Prostate gland (tissue), 2 donors: Measurements from ENCODE around the gene POSTN. TPM values are rescaled to one million over a fixed set of nuclear protein-coding genes. Genes with fewer than 3 reads are reported as not detected.

ENCODE experiments used
- DNase-seq: peaks from one replicate; pipeline ENCODE4 v3.0.0-alpha.2; 2019; ENCODE audit warnings: low spot score
- H3K27ac ChIP-seq, 2 donors: fragments of 200-600 bp; sonication (generic); 2 replicates each; pipeline ENCODE4 v1.5.1; 2017 to 2019
- H3K27me3 ChIP-seq: fragments of 200-600 bp; sonication (generic); replicated peaks from 2 replicates; pipeline ENCODE4 v1.5.1; 2019; ENCODE audit not compliant: insufficient read depth
- H3K36me3 ChIP-seq, 2 donors: fragments of 200-600 bp; sonication (generic); 1 replicate in 1 of 2; 2 replicates in 1 of 2; pipeline versions ENCODE4 v1.5.1 to v1.8.1; 2017 to 2019
- H3K4me1 ChIP-seq: fragments of 200-600 bp; sonication (generic); replicated peaks from 2 replicates; pipeline ENCODE4 v1.5.1; 2019
- H3K4me3 ChIP-seq, 2 donors: fragments of 200-600 bp; sonication (generic); 2 replicates each; pipeline ENCODE4 v1.5.1; 2017 to 2019
- H3K9me3 ChIP-seq: fragments of 200-600 bp; sonication (generic); 2 replicates; pipeline ENCODE4 v1.5.1; 2017
- POLR2A ChIP-seq: fragments of 450-650 bp; IDR thresholded peaks from one replicate; pipeline ENCODE4 v1.6.1; 2016; ENCODE audit warnings: antibody characterized with exemption, mild to moderate bottlenecking
- POLR2AphosphoS5 ChIP-seq: sonication (generic); formaldehyde crosslinking; IDR thresholded peaks from one replicate; pipeline ENCODE4 v1.6.1; 2017; ENCODE audit warnings: antibody characterized with exemption
- WGBS: methylation state at CpG from one replicate; pipeline ENCODE4 v1.1.5; 2018; 5-methylcytosine and 5-hydroxymethylcytosine counted together
- intact Hi-C: fragments of 100-400 bp; cut with DNase I; formaldehyde crosslinking; loops from one replicate; pipeline ENCODE4 v1.14.2; 2022
- total RNA-seq, 2 donors: library from RNA; depleted of rRNA; stranded (reverse); fragments of >200 nt; gene quantifications; one replicate each; pipeline ENCODE4 v1.1.0, GENCODE V29; 2016
- TF ChIP-seq, protein P1 (sequence below), 4 experiments: fragments of 200-600 bp in 2 of 4; fragments of 450-650 bp in 2 of 4; sonication (generic) in 2 of 4; IDR thresholded peaks; 1 replicate in 3 of 4; 2 replicates in 1 of 4; pipeline ENCODE4 v1.5.1; 2016 to 2019; ENCODE audit warnings: antibody characterized with exemption in 4 of 4, mild to moderate bottlenecking in 2 of 4, moderate library complexity in 2 of 4

The POSTN gene
- total RNA-seq, 2 donors from 2014 or later, result 8.5 to 28.3 TPM

GRCh38 chr13:37613638-37614037, 15.1 kb upstream of the POSTN start:
- Histone ChIP-seq H3K4me3 (no peak overlapping the region), H3K4me1 (no peaks in the 10 kb centered on the region), H3K27ac (no peak overlapping the region), H3K9me3 (no peaks in the 10 kb centered on the region), H3K36me3 (no peaks in the 10 kb centered on the region), H3K27me3 (no peaks in the 10 kb centered on the region)
- intact Hi-C loops, result no loop called here
- WGBS, result 61% methylated on average over 2 of the region's 2 CpGs
- no peak for DNase-seq
- TF ChIP-seq, protein P1, sequence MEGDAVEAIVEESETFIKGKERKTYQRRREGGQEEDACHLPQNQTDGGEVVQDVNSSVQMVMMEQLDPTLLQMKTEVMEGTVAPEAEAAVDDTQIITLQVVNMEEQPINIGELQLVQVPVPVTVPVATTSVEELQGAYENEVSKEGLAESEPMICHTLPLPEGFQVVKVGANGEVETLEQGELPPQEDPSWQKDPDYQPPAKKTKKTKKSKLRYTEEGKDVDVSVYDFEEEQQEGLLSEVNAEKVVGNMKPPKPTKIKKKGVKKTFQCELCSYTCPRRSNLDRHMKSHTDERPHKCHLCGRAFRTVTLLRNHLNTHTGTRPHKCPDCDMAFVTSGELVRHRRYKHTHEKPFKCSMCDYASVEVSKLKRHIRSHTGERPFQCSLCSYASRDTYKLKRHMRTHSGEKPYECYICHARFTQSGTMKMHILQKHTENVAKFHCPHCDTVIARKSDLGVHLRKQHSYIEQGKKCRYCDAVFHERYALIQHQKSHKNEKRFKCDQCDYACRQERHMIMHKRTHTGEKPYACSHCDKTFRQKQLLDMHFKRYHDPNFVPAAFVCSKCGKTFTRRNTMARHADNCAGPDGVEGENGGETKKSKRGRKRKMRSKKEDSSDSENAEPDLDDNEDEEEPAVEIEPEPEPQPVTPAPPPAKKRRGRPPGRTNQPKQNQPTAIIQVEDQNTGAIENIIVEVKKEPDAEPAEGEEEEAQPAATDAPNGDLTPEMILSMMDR (IDR thresholded peaks at IDR 0.05), result no peak
- no peak for TF ChIP-seq POLR2A
- TF ChIP-seq POLR2AphosphoS5, result no peak

DNA sequence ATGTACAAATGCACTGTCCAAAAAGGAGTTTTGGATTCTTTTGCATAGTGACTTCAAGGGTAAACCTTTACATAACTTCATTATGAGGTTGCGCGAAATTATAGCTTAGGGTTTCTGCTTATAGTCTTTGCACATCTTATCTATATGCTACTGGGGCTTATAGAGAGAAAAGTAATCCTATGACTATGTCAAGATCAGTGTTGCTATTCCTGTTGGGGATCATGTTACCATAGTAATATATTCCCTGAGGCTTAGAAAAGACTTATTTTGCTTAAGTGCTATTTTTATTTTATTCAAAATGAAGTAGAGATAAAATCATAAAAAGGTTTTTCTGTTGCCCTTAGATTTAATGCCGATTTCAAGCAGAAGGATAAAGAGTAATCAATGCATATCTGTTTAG, 14.7 kb upstream of the POSTN start:
- WGBS, result 75% methylated on average over 3 of the region's 3 CpGs
- intact Hi-C loops, result no loop called here
- Histone ChIP-seq H3K4me1 (no peaks in the 10 kb centered on the region), H3K27ac (no peak overlapping the region), H3K4me3 (no peak overlapping the region), H3K9me3 (no peaks in the 10 kb centered on the region), H3K27me3 (no peaks in the 10 kb centered on the region), H3K36me3 (no peaks in the 10 kb centered on the region)
- no peak for DNase-seq
- no peak for TF ChIP-seq POLR2AphosphoS5
- TF ChIP-seq, protein P1 (IDR thresholded peaks at IDR 0.05), result no peak
- no peak for TF ChIP-seq POLR2A

- H3K27ac ChIP-seq, result no peak overlapping the region
- DNase-seq, result no peak
- H3K9me3 ChIP-seq, result no peaks in the 10 kb centered on the region
- WGBS, result 81% methylated on average over 1 of the region's 1 CpG
- no peaks in the 10 kb centered on the region for H3K27me3 ChIP-seq
- no peak for TF ChIP-seq POLR2A
- TF ChIP-seq, protein P1 (IDR thresholded peaks at IDR 0.05), result peak in 1 of 4 experiments; percentile 10
- no peaks in the 10 kb centered on the region for H3K36me3 ChIP-seq
- H3K4me3 ChIP-seq, result no peak overlapping the region
- H3K4me1 ChIP-seq, result no peaks in the 10 kb centered on the region
- intact Hi-C loops, result no loop called here
These were observed 10.3 kb upstream of the POSTN start for GRCh38 chr13:37608750-37609339.

GRCh38 chr13:37602733-37603381, 4.3 kb upstream of the POSTN start:
- Histone ChIP-seq H3K9me3 (no peaks in the 10 kb centered on the region), H3K4me1 (no peaks in the 10 kb centered on the region), H3K27me3 (no peaks in the 10 kb centered on the region), H3K27ac (no peak overlapping the region), H3K36me3 (no peaks in the 10 kb centered on the region), H3K4me3 (no peak overlapping the region)
- WGBS, result 60% methylated on average over 5 of the region's 5 CpGs
- TF ChIP-seq POLR2A, result no peak
- TF ChIP-seq, protein P1 (IDR thresholded peaks at IDR 0.05), result peak in 3 of 4 experiments; percentile 41 to 52 (median 41)
- no peak for DNase-seq
- intact Hi-C loops, result loop anchor here (2.0 kb wide), 2 partner anchors 494 to 530 kb away; no protein-coding TSS in a partner anchor
